ENCODE results near the gene LRRC37A.
"Not testable (repeated sequence)": the region's sequence is repeated elsewhere in the genome, so short reads cannot be mapped to it uniquely, and the experiment has no call there.

The LRRC37A gene

GRCh38 chr17:46294831-46295230 lies at the start of gene LRRC37A:
LRRC37A (plus strand) TSS chr17:46295131; CDS start chr17:46295134, 3 bp downstream.
- DNase-seq; intact Hi-C loops (cut with DNase I): not testable (repeated sequence)

GRCh38 chr17:46249153-46249552 lies 45.8 kb upstream of the LRRC37A start:
- intact Hi-C loops (cut with DNase I); DNase-seq: not testable (repeated sequence)

GRCh38 chr17:46252804-46253203 lies 42.1 kb upstream of the LRRC37A start:
- intact Hi-C loops (cut with DNase I); DNase-seq: not testable (repeated sequence)

GRCh38 chr17:46253722-46254121 lies 41.2 kb upstream of the LRRC37A start:
- peak in 40 of 42 donors; percentile 15 to 91 (median 61) for DNase-seq
- intact Hi-C loops (cut with DNase I): not testable (repeated sequence)

- intact Hi-C loops (cut with DNase I); DNase-seq: not testable (repeated sequence)
Measured at GRCh38 chr17:46254215-46254614, 40.7 kb upstream of the LRRC37A start.

GRCh38 chr17:46256369-46256768 lies 38.6 kb upstream of the LRRC37A start:
- intact Hi-C loops (cut with DNase I); DNase-seq: not testable (repeated sequence)

- peak in 10 of 42 donors; percentile 4 to 63 (median 34) for DNase-seq
- intact Hi-C loops (cut with DNase I): loop anchor here (5.0 kb wide), 1 partner anchor 673 kb away; no protein-coding TSS in a partner anchor
Measured at GRCh38 chr17:46259845-46260661, 34.9 kb upstream of the LRRC37A start.

GRCh38 chr17:46262271-46262670 lies 32.7 kb upstream of the LRRC37A start:
- intact Hi-C loops (cut with DNase I): loop anchor here (5.0 kb wide), 1 partner anchor 675 kb away; no protein-coding TSS in a partner anchor
- no peak for DNase-seq

- intact Hi-C loops (cut with DNase I): loop anchor here (5.0 kb wide), 1 partner anchor 677 kb away; no protein-coding TSS in a partner anchor
- peak in 1 of 42 donors; percentile 41 for DNase-seq
Measured at GRCh38 chr17:46264456-46265198, 30.3 kb upstream of the LRRC37A start.

- intact Hi-C loops (cut with DNase I): not testable (repeated sequence)
- DNase-seq: peak in 32 of 42 donors; percentile 3 to 63 (median 33)
Measured at GRCh38 chr17:46266063-46266655, 28.8 kb upstream of the LRRC37A start.

- intact Hi-C loops (cut with DNase I): no loop called here
- peak; percentile 32 to 94 (median 86) for DNase-seq
Measured at GRCh38 chr17:46266656-46267544, 28.0 kb upstream of the LRRC37A start.

- DNase-seq: peak in 1 of 42 donors; percentile 10
- intact Hi-C loops (cut with DNase I): no loop called here
Measured at GRCh38 chr17:46270032-46270431, 24.9 kb upstream of the LRRC37A start.

GRCh38 chr17:46273541-46274236 lies 21.2 kb upstream of the LRRC37A start:
- intact Hi-C loops (cut with DNase I): no loop called here
- DNase-seq: peak in 1 of 42 donors; percentile 21

GRCh38 chr17:46274238-46274637 lies 20.7 kb upstream of the LRRC37A start:
- DNase-seq: peak in 1 of 42 donors; percentile 27
- intact Hi-C loops (cut with DNase I): no loop called here

GRCh38 chr17:46276728-46277479 lies 18.0 kb upstream of the LRRC37A start:
- peak in 2 of 42 donors; percentile 9 to 53 for DNase-seq
- intact Hi-C loops (cut with DNase I): not testable (repeated sequence)

GRCh38 chr17:46281336-46281735 lies 13.6 kb upstream of the LRRC37A start:
- intact Hi-C loops (cut with DNase I); DNase-seq: not testable (repeated sequence)

- intact Hi-C loops (cut with DNase I); DNase-seq: not testable (repeated sequence)
Measured at GRCh38 chr17:46282635-46283034, 12.3 kb upstream of the LRRC37A start.

Data from head of caudate nucleus (tissue), 42 donors.